C4-2B (cell line): ENCODE measurements around the gene IGFALS.

Source experiments
- CTCF ChIP-seq: fragments of 450-650 bp; conservative IDR thresholded peaks from 2 replicates; pipeline ENCODE4 v1.5.1; 2017; ENCODE audit warnings: mild to moderate bottlenecking
- ZFX ChIP-seq: fragments of 450-650 bp; IDR thresholded peaks from 2 replicates; pipeline ENCODE4 v1.6.1; 2017

- TF ChIP-seq CTCF = no peak
- no peak for TF ChIP-seq ZFX
Measured at GRCh38 chr16:1760911-1761310, 32.6 kb downstream of the IGFALS start.
